Choroid plexus epithelial cell (primary cell): ENCODE results near the gene ARHGAP28.

Experiments
- DNase-seq: peaks from one replicate; pipeline ENCODE4 v3.0.0-alpha.2; 2010; ENCODE audit warnings: low read depth
- H3K4me3 ChIP-seq: 2 replicates; pipeline ENCODE4 v1.5.1; 2011; ENCODE audit warnings: low read depth, mild to moderate bottlenecking, control low read depth, low read length, moderate library complexity
- TF ChIP-seq, protein P1 (sequence below): conservative IDR thresholded peaks from 2 replicates; pipeline ENCODE4 v1.5.1; 2011; ENCODE audit warnings: low read depth, mild to moderate bottlenecking, control low read depth, inconsistent platforms, low read length, moderate library complexity

The ARHGAP28 gene

DNA sequence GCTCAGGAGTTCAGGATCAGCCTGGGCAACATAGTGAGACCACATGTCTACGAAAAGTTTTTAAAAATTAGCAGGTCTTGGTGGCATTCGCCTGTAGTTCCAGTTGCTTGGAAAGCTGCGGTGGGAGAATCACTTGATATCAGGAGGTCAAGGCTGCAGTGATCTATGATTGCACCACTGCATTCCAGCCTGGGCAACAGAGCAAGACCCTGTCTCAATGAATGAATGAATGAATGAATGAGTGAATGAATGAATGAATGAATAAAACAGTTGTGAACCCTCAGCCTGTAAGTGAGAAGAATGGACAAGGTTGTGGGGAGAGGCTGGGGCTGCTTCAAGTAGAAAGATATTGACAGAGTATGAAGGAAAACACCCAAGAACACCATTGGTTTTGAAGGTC lies 48.0 kb downstream of the ARHGAP28 start:
- DNase-seq, result no peak
- no peak overlapping the region for H3K4me3 ChIP-seq
- TF ChIP-seq, protein P1, sequence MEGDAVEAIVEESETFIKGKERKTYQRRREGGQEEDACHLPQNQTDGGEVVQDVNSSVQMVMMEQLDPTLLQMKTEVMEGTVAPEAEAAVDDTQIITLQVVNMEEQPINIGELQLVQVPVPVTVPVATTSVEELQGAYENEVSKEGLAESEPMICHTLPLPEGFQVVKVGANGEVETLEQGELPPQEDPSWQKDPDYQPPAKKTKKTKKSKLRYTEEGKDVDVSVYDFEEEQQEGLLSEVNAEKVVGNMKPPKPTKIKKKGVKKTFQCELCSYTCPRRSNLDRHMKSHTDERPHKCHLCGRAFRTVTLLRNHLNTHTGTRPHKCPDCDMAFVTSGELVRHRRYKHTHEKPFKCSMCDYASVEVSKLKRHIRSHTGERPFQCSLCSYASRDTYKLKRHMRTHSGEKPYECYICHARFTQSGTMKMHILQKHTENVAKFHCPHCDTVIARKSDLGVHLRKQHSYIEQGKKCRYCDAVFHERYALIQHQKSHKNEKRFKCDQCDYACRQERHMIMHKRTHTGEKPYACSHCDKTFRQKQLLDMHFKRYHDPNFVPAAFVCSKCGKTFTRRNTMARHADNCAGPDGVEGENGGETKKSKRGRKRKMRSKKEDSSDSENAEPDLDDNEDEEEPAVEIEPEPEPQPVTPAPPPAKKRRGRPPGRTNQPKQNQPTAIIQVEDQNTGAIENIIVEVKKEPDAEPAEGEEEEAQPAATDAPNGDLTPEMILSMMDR, result no peak

DNA sequence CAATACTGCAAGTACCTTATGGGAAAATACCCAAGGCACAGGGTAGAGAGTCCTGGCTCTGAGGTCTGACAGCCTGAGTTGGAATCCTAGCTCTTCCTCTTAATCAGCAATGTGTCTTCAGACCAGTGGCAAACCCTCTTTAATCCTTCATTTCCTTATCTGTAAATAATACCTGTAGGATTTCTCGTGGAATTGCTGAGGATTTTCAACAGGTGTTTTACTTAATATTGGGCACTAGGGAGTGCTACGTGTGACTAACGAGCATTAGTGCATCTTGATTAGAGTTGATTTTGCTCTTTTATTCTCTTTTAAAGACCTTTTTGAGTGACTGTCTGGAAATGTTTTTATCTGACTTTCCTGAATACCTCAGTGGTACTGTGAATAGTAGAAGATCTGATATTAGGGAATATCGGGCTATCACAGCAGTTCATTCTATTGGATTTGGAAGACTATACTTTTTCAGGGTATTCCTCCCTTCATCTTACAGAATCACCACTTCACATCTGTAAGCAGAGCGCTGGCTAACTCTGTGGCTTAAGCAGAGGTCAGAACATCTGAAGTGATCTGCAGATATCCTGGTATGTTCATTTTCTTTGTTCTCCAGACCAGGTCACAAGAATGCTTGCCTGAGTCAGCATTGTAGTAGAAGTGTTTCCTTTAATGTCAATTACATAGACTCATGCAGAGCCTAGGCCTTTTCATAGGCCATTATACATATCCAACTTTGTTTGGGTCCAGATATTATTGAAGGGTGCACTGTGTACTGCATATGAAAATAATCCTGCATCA lies 49.1 kb downstream of the ARHGAP28 start:
- no peak overlapping the region for H3K4me3 ChIP-seq
- TF ChIP-seq, protein P1, result no peak
- DNase-seq, result peak; percentile 43

DNA sequence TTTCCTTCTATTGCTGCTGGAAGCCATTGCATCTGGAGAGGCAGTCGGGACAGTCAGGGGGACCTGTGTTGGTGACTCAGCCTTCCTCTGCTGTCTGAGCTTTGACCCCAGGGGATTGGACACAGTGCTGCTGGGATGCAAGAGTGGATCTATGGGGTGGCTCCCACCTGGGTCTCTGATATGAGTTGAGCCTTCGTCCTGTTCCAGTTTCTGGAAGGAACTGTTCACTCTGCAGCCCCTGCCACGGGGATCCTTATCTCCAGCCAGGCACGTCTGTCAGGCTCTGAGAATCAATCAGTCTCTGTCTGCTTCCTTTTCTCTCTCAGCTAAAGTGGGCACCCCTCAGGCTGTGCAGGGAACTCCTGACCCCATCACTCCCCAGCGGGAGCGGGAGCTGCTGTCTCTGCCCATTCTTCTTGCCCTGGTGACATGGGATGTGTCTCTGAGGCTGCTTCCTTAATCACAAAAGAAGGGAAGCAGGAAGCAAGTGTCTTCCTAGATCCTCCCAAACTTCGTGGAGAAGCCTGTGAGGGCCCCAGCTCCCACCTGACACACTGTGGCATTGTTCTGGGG lies 51.7 kb downstream of the ARHGAP28 start:
- no peak for DNase-seq
- TF ChIP-seq, protein P1, result no peak

DNA sequence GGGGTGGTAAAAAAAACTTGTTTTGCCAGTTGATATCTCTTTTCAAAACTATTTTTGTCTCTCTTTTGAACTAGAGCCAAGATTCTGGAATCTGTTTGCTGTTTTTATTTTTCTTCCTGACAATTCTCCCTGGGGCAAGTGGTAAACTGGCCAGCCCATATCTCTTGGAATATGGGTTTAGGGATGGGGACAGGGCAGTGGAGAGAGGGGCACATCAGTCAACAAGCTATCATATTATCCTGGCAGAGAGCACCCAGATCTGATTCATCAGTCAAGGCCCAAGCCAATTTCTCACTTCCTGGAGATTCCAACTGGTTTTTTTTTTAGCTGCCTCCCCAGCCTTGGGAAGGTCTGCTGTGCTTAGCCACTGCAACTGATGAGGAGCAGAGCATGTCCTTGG lies 52.3 kb downstream of the ARHGAP28 start:
- no peak overlapping the region for H3K4me3 ChIP-seq
- TF ChIP-seq, protein P1, result no peak
- peak; percentile 35 for DNase-seq

More for the DNA sequence above, 51.7 kb downstream of the ARHGAP28 start:
- no peak overlapping the region for H3K4me3 ChIP-seq

DNA sequence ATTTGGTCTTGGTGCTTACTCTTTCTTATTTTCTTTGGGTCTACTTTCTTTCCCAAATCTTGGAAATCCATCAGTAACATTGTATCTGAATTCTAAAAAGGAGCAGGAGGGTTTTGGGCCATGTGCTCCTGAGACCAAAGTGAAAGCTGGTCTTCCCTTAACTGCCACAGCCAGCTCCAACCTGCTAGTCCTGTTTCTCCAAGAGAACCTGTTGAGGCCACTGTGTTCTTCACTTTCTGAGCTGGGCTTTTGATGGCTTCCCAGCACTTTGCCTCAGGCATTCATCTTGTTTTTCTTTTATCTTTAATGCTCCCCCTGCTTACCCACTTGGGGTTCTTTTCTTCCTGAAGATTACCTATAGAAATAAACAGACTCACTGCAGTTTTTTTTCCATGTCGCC lies 53.3 kb downstream of the ARHGAP28 start:
- TF ChIP-seq, protein P1, result no peak
- no peak overlapping the region for H3K4me3 ChIP-seq
- no peak for DNase-seq

DNA sequence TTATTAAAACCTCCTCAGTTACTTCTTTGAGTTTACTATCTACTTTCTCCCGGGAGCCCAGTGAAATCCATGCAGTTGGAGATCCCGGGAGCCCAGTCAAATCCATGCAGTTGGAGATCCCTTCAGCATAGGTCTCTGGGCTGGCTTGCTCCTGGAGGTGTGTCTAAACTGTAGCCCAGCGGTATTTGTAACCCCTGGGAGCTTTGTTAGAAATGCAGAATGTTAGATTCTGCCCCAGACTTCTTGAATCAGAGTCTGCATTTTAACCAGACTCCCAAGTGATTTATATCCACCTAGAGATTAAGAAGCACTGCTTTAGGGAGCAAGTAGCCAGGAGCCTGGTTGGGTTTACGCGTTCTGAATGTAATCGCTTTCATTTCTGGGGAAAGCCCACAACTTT lies 54.5 kb downstream of the ARHGAP28 start:
- TF ChIP-seq, protein P1, result no peak
- no peak for DNase-seq
- H3K4me3 ChIP-seq, result no peak overlapping the region

DNA sequence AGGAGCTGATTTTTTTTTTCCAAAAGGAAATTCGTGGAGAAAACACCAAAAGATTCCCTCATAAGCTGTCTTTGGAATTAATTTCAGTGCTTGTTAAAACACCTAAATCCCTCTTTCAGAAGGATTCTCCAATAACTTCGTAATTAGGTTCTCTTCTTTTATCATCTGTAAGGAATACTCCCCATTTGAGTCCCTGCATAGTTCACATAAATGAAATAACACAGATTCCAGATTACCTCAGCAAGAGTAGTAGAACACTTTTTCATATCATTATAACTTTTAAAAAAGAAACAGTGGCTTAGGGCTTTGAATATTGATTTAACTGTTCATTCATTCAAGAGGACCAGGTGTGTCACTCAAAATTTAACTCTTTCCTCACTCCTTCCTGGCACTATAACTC lies 55.5 kb downstream of the ARHGAP28 start:
- TF ChIP-seq, protein P1, result no peak
- DNase-seq, result peak; percentile 55
- no peak overlapping the region for H3K4me3 ChIP-seq
